ENCODE results near the gene EPHX1. TPM values are rescaled to one million over a fixed set of nuclear protein-coding genes. Genes with fewer than 3 reads are reported as not detected.

EPHX1 gene
- total and polyA plus RNA-seq, 10 of the 15 experiments (the other 5 are each of a cell fraction or from before 2014, with no cell fraction given), result 0.33 to 2.9 (median 0.78) TPM; not detected in 2

DNA sequence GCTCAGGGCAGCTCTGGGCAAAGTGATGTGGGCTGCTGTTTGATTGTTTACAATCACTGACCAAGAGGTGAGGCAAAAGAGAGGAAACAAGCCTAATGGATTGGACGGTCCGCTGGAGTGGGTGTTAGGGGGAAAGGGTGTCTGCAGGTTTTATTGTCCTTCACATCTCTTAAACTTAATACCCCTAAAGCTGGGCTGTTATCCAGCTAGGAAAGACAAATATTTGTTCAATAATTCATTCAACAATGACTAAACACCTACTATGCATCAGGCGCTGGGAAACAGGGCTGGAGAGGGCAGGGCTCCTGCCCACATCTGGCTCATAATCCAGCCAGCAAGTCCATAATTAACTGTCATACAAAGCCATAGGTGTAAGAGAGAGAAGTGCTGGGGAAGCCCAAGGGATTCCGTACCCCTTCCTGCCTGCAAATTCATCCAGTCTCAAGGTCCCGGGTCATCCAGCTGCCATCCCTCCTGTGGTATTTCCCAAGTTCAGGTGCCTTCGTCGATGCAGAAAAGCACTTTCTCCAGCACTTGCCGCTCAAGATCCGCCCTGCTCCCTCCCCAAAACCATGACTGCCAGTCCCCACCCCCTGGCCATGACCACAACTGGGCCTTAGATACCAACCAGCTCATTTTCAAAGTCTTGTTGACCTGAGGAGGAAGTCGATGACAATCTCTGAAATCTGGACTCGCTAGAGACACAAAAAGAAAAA is 61.6 kb downstream of the EPHX1 start:
- no peaks in the 10 kb centered on the region for H4K20me1 ChIP-seq (ENCODE audit: control insufficient read depth, insufficient read depth)
- intact Hi-C loops (cut with micrococcal nuclease; ENCODE audit: unreplicated experiment) (no loop called here), in situ Hi-C loops (cut with MboI) (no loop called here)
- peaks cover 2% of the 10 kb centered on the region for H3K4me1 ChIP-seq (ENCODE audit: control insufficient read depth, insufficient read depth, low read length)
- ATAC-seq (no peak), DNase-seq (ENCODE audit: low read depth, low spot score) (no peak), FAIRE-seq (no peak)
- no peak overlapping the region for H3K27ac ChIP-seq (ENCODE audit: control insufficient read depth, insufficient read depth)
- no peak overlapping the region for H2AFZ ChIP-seq (ENCODE audit: control insufficient read depth, low read depth, low read length)
- H3K9ac ChIP-seq (ENCODE audit: control insufficient read depth, insufficient read depth, low read length), result no peak overlapping the region
- ChIA-PET SMC1A (ENCODE audit: uncharacterized antibody, unreplicated experiment) (interaction anchor here (0.6 to 2.7 kb wide), 2 partner anchors 10 to 11 kb away, joined by 3 to 8 read pairs; partner anchors contain the start of gene TMEM63A), RAD21 (ENCODE audit: unreplicated experiment) (no interaction called here), CTCF (interaction anchor here (1.0 to 1.5 kb wide), 3 partner anchors 11 to 40 kb away, joined by 3 to 4 read pairs (median 4); partner anchors contain the start of gene TMEM63A), POLR2A (interaction anchor here (0.7 kb wide), 1 partner anchor 94 kb away, joined by 3 read pairs; the partner anchor contains the start of gene SRP9)
- no peak overlapping the region for H3K4me3 ChIP-seq
- no peaks in the 10 kb centered on the region for H3K27me3 ChIP-seq (replicated peaks in 1 of 2; ENCODE audit: control insufficient read depth in 2 of 2, insufficient read depth in 2 of 2, low read length in 1 of 2)
- peaks cover 6 to 23% of the 10 kb centered on the region in 2 experiments for H3K36me3 ChIP-seq (ENCODE audit: control insufficient read depth in 2 of 2, insufficient read depth in 2 of 2, low read length in 1 of 2)
- H3K79me2 ChIP-seq (ENCODE audit: control insufficient read depth, insufficient read depth, low read length), result no peaks in the 10 kb centered on the region
- no peak overlapping the region for H3K4me2 ChIP-seq (ENCODE audit: control insufficient read depth, insufficient read depth)
- TF ChIP-seq RB1 (IDR thresholded peaks at IDR 0.05; ENCODE audit: borderline replicate concordance) (no peak), BACH1 (IDR thresholded peaks at IDR 0.05; ENCODE audit: borderline replicate concordance) (no peak), ZNF622 (IDR thresholded peaks at IDR 0.05) (no peak), STAT1 (conservative IDR thresholded peaks at IDR 0.05) (no peak), PML (IDR thresholded peaks at IDR 0.05; ENCODE audit: low read length) (no peak), CHD2 (IDR thresholded peaks at IDR 0.05; ENCODE audit: borderline replicate concordance, low read depth, low read length) (no peak), CEBPB (IDR thresholded peaks at IDR 0.05; ENCODE audit: borderline replicate concordance in 1 of 2, low read depth in 2 of 2, low read length in 2 of 2) (no peak), SRF (IDR thresholded peaks at IDR 0.05; ENCODE audit: low read depth in 2 of 2, low read length in 2 of 2) (no peak), JUNB (IDR thresholded peaks at IDR 0.05) (no peak), TCF3 (IDR thresholded peaks at IDR 0.05; ENCODE audit: borderline replicate concordance, insufficient read depth, low read depth, low read length) (no peak)
- TF ChIP-seq, protein P1, sequence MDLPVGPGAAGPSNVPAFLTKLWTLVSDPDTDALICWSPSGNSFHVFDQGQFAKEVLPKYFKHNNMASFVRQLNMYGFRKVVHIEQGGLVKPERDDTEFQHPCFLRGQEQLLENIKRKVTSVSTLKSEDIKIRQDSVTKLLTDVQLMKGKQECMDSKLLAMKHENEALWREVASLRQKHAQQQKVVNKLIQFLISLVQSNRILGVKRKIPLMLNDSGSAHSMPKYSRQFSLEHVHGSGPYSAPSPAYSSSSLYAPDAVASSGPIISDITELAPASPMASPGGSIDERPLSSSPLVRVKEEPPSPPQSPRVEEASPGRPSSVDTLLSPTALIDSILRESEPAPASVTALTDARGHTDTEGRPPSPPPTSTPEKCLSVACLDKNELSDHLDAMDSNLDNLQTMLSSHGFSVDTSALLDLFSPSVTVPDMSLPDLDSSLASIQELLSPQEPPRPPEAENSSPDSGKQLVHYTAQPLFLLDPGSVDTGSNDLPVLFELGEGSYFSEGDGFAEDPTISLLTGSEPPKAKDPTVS (IDR thresholded peaks at IDR 0.05; ENCODE audit: low read depth, low read length), result no peak
- TF ChIP-seq, protein P2, sequence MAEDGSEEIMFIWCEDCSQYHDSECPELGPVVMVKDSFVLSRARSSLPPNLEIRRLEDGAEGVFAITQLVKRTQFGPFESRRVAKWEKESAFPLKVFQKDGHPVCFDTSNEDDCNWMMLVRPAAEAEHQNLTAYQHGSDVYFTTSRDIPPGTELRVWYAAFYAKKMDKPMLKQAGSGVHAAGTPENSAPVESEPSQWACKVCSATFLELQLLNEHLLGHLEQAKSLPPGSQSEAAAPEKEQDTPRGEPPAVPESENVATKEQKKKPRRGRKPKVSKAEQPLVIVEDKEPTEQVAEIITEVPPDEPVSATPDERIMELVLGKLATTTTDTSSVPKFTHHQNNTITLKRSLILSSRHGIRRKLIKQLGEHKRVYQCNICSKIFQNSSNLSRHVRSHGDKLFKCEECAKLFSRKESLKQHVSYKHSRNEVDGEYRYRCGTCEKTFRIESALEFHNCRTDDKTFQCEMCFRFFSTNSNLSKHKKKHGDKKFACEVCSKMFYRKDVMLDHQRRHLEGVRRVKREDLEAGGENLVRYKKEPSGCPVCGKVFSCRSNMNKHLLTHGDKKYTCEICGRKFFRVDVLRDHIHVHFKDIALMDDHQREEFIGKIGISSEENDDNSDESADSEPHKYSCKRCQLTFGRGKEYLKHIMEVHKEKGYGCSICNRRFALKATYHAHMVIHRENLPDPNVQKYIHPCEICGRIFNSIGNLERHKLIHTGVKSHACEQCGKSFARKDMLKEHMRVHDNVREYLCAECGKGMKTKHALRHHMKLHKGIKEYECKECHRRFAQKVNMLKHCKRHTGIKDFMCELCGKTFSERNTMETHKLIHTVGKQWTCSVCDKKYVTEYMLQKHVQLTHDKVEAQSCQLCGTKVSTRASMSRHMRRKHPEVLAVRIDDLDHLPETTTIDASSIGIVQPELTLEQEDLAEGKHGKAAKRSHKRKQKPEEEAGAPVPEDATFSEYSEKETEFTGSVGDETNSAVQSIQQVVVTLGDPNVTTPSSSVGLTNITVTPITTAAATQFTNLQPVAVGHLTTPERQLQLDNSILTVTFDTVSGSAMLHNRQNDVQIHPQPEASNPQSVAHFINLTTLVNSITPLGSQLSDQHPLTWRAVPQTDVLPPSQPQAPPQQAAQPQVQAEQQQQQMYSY (CRISPR knock-in tag; IDR thresholded peaks at IDR 0.05), result no peak
- WGBS (ENCODE audit: insufficient coverage, insufficient replicate concordance, low lambda C conversion rate, missing lambda C conversion rate), result 88% methylated on average over 11 of the region's 11 CpGs
- BruUV-seq (replicated peaks), result no TSS peak
- H3K9me3 ChIP-seq (replicated peaks; ENCODE audit: control insufficient read depth, insufficient read depth, low read length), result no peaks in the 10 kb centered on the region
